HG02938 (cell line): ENCODE measurements around the gene TCF12.

Experiments
- ATAC-seq: cut with Tn5 transposase; IDR thresholded peaks from one replicate; pipeline ENCODE4 v1.9.1; 2021; ENCODE audit warnings: mild to moderate bottlenecking, moderate library complexity; ENCODE audit not compliant: unreplicated experiment

TCF12 gene

DNA sequence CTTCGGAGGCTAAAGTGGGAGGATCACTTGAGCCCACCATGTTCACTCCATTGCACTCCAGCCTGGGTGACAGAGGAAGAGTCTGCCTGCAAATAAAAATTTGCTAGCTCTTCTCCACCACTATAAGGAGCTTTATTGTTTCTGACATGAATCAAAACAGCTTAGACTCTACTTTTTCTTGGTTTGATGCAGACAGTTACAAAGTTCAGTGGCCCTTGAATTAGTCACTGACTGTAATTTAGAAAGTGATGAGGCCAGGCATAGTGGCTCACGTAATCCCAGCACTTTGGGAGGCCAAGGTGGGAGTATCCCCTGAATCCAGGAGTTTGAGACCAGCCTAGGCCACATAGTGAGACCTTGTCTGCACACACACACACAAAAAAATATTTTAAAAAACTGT, 285.5 kb downstream of the TCF12 start:
- ATAC-seq: no peak

DNA sequence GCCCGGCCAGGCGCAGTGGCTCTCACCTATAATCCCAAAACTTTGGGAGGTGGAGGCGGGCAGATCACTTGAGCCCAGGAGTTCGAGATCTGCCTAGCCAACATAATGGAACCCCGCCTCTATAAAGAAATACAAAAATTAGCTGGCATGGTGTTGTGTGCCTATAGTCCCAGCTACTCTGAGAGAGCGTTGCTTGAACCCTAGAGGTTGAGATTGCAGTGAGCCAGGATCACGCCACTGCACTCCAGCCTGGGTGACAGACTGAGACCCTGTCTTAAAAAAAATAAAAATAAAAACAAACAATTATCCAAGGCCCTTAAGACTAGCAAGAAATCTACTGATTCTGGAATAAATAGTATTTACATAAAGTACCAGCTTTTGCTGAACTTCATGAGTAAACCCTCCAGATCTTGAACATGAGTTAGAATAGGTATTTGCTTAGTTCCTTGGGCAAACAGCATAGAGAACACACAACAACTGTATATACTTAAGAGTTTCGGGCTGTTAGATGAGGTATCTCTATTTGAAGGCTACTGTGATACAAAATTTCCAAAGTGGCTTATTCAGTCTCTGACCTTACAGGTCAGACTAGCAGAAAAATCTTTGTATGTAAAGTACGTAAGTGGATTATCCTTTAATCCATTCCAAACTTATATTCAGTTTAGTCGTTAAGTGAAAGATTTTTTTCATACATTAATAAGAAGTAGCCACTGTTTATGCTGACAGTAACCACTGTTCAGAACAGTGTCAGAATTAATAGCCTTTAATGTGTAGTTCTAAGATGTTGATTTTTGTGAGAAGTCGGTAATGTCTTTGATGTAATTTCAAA, 286.8 kb downstream of the TCF12 start:
- no peak for ATAC-seq

DNA sequence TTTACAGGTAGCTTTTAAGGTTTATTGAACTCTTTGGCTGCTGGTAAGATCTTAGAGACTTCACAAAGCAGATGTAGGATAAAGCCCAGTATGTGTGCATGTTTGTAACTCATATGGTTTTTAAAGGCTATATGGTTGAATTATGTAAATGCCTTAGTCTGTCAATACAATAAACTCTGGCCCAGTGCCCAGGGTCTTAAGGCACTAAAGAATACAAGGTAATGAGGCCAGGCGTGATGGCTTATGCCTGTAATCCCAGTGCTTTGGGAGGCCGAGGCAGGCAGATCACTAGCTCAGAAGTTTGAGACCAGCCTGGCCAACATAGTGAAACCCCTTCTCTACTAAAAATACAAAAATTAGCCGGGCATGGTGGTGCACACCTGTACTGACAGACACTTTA, 287.6 kb downstream of the TCF12 start:
- ATAC-seq: no peak

DNA sequence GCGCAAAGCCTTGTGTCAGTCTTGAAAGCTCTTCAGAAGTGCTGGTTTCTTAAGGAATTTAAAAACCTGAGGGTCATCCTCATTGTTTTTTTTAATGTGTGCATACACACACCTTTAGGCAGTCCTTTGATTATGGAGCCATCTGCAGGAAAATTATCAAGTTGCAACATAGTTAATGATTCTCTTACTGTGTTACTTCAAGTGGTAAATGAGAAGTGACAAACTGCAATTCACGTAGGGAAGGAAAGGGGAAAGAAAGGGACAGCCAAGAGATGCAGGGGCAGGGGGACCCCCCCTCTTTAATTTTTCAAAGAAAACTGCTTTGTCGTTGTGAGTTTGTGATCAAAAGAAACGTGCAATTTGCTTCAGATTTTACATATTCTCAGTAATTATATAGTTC, 295.4 kb downstream of the TCF12 start:
- no peak for ATAC-seq

DNA sequence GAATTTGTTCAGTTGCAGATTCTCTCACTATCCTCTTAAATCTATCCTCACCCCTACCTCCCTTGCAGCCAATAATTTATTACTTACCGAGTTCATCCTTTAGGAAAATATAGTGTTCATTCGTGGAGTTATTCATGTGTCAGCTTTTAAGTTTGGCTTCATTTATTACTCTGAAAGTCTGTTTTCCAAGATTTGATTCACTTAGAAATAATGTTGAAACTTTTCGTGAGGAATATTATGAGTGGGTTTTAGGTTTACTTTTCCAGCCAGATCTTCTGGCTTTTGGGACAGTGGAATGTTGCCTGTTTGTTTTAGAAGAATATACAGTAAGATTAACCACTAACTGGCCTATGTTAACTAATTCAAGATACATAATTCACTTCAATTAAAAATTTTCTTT, 296.9 kb downstream of the TCF12 start:
- ATAC-seq: no peak

DNA sequence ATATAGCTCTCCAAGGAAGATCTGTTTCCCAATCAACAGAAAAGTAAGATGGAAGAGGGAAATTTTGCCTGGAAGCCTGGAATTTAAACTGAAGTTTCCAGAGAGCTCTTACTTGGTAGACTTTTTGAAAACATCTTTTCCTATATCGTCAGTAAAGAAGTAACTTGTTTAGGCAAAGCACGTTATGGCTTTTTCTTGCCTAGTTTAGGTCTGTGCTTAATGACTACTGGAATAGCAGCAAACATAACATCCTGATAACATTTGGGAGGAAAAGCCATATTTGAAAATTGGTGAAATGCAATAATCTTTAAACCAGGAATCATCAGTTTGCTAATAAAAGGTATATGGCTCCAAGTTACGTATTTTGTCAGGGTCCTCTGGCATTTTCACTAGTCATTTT, 297.4 kb downstream of the TCF12 start:
- no peak for ATAC-seq

DNA sequence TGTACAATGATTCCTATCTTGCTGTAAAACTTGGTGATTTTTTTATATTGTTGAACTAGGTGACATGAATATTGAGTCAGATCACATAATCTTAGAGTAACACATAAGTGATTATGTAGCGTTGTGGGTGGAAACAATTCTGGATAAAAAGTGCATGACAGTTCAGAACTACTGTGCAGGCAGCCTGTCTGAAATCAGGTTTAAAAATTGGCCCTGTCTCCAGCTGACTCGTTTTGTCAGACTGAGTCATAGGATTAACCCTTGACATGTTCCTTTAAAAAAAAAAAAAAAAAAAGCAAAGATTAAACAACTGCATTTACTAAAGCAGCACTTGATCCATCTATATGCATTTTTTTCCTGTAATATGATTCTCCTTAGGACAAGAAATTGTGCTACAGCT, 297.8 kb downstream of the TCF12 start:
- ATAC-seq: no peak

DNA sequence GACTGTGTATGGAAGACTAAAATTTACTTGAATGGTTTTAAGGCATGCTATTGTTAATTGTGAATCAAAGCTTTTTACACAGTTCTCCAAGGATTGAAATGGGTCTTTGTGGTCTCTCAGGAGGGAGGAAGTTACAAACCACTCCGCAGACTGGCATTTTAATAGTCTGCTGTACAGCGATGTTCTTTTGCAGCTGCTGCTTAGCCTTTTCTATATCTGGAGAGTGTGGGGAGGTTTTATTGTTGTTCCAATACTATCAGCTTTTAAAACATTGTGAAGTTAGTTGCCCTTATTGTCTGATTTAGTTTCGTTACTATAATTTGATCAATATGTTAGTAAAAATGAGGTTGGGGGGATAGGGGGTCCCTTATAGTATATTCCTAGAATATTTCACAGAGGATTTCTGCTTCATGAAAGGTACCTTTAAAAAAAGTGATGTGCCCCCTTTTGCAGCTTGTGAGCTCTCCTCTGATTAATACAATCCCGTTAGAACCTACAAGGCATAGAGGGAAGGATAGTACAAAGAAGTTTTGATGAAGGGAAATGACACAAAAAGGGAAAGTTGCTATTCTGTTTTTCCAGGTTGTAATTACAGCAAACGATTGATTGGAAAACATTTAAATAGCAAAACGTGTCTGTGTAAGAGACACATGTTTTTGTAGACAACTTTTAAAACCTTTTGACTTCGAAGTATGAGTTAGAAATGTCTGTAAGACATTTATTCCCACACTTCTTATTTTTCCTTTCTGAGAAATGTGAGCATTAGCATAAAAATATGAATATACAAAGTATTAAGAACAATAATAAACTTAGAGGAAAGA, 299.5 kb downstream of the TCF12 start:
- ATAC-seq: no peak

DNA sequence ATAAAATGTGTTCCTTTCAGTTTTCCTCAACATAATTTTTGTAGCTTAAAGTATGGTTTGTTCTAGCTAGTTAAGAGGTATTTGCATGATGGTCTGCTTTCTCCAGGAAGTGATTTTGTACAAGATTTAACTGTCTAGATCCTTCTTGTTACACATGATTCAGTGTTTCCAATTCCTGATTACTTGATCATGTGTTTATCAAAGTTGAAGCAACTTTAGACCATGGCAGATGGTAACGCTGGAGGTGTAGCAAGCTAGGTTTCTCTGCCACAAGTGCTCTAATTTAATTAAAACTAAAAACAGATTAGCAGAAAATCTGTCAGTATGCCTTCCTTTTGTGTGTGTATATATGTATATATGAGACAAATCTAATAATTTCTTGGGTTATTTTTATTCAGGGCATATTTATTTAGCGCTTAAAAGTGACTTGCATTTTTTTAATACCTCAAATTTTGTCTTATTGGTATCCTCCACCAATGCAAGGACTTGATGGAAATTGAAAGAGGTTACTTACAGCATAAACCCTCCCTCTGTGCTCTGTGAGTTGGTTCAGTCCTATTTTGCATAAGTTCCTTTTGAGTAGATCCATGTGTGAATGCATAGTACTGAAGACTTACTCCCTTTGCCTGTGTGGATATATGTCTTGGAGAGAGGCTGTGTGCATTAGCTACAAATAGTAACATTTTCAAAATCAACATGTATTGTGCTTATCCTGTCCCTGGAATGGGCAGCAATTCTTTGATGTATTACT, 300.6 kb downstream of the TCF12 start:
- no peak for ATAC-seq

DNA sequence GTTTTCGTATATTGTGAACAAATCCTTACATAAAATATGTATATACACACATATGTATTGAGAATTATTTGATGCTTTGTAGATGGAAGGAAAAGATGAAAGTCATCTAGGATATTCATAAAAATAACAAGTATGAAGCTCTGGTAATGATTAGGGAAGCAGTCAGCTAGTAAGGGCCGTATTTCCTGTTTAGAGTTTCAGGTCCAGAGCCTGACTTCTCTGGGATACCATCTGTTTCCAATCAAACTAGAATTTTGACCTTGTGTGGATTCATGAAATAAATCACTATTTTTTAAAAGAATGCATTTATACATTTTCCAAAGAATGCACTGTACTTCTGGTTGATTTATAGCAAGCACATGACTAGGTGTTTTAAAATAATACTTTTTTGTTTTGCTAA, 301.8 kb downstream of the TCF12 start:
- ATAC-seq: no peak

DNA sequence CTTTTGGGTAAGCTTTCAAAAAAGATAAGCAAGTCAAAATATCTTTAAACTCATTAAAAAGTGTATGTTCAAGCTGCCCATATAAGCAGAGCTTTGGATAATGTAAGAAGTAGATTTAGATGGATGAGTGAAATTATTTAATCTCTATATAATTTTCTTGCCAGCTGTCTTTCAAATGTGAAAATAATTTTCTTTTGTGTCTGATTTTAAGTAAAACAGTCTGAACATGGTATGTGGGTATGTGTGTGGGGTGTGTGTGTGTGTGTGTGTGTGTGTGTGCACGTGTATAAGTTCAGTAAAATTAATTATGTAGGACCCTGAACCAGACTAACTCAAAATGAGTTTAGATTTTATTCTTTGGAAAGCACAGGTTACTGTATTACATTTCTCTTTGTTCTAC, 302.7 kb downstream of the TCF12 start:
- no peak for ATAC-seq

DNA sequence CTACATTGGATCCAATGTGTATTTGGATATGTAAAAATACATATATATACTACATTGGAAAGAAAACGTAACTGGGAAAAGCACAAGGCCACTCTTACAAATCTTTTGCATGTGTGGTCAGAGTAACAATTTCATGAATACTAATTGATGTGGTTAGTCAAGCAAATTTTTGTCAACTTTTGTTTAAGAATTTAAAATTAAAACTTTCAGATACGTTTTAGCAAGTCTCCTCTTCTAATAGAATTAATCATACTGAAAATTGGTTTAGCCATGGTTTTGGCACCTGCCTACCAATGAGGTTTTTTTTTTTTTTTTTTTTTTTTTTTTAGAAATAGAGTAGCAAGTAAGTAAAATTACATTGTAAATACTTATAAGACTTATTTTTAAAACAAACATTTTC, 304.9 kb downstream of the TCF12 start:
- no peak for ATAC-seq

DNA sequence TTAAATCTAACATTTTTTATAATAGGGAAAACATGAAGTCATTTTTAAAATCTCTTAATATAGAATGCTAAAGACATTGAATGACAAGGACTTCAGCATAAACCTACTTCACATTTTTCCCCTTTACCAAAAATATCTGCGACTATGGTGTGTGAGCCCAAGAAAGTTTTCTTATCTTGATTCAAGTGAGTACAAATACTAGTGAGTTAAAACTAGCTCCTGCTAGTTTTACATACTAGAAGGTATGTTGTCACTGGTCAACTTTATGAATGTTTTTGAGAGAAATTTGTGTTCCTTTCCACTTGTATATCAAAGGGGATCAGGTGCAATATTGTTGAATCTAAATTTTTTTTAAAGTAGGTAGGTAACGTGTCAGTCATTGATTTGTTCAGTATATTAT, 305.4 kb downstream of the TCF12 start:
- no peak for ATAC-seq

DNA sequence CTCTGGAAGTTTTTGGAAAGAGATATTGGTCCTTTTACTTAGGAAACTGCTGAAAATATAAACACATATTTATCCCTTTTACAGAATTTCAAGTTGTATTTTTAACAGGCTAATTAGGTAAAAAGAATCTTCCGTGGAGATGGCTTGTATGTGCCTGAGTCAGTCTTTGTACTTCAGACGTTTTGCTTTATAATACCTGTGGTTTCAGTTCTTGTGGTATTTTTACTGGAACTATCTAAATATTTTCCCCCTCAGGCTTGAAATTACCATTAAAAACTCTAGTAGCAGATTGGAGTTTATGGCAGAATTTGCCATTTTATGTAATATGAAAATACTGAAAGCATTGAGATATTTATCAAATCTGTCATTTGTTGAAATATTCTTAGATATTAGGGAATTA, 306.2 kb downstream of the TCF12 start:
- no peak for ATAC-seq

DNA sequence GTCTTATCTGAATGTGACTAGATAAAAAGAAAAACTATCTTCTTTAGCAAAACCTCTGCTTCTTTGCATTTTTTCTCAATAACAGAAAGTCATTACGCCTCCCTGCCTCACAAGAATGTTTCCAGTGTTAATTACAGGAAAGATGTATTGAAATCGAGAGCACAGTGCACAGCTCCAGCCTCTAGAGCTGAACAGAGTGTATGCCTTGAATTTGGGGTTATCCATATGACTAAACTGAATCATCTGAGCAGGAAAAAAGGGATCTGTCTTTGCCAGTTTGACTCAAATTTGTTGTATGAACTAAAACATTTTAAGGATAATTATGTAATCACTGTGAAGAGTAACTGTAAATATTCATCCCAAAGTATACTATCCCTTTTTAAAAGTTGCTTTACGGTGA, 308.7 kb downstream of the TCF12 start:
- ATAC-seq: no peak

DNA sequence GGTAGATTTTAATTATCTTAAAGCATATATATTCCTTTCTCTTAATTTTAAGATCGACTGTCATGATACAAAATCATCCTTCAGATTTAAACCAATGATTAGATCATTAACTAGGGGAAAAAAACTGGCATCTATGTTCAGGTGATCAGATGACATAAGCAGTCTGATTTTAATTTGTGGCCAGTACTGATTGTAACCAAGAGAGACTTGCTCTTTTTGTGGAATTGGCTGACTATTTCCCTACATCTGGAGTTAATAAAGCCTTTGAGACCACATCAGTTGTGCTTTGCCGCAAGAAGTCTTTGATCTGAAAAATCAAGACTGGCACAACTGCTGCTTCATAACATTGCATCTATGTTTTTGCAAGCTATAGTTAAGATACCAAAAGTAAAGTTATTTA, 309.5 kb downstream of the TCF12 start:
- ATAC-seq: no peak

DNA sequence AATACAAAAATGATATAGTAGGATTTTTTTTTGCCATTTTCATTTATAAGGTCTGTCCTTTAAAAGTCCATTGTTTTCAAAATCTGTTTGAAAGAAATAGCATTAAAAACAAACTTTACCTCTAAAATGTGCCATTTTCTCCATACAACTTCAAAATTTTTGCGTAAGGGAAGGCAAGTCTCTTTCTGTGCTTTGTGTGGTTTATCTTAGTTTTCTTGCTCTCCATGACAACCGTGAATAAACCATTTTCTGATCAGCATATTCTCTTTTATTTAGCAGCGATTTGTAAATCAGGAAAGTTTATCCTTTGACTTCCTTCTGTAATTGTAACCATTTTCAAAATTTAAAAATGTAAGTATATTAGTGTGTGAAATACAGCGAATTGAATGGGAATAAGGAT, 310.0 kb downstream of the TCF12 start:
- ATAC-seq: no peak

DNA sequence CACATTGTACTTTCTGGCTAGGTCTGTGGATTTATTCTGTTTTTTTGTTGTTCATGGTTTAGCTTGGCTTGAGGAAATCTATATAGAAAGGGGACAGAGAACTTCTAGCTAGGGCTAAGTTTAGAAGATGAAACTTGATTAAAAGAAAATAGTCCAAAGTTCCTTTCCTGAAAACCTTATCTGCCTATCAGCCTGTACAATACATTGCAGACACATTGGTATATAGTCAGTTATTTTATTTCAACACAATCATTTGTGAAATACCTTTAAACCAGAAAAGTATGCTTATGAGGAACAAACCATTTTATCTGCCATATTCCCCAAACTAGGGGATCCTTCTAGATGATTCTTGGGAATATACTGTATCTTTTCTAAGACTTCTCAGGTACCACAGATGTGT, 310.6 kb downstream of the TCF12 start:
- no peak for ATAC-seq

DNA sequence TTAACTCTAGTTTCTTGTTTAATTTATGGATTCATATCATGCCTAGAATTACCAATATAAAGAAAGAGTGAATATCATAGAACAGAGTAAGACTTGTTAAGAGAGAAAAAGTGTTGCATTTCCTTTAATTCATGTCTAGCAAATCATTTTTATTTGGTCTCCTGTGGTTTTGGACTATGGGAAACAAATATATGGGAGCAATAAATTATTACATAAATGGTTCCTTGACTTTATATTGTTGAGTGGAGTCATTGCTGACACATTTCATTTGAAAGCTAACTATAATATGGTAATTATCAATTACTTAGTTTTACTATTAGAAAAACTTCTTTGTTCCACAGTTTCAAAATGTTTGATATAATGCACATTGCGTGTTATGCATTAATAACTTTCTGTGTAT, 313.1 kb downstream of the TCF12 start:
- ATAC-seq: no peak

DNA sequence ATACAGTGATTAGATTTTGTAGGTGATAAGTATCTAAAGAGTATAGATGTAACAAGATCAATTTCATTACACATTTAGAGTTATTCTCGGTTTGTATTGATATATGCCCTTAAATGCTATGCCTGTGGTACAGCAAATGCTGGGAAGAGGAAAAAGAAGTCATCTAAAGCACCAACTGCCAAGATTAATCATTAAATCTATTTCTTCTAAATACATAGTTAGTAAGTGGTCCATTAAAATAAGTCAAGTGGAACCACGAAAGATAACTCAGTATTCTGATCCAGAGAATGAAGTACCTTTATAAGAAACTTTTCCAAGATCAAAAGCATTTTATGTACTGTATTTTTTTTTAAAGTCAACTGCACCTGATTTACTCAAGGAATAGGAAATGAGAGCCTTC, 315.7 kb downstream of the TCF12 start:
- ATAC-seq: no peak

DNA sequence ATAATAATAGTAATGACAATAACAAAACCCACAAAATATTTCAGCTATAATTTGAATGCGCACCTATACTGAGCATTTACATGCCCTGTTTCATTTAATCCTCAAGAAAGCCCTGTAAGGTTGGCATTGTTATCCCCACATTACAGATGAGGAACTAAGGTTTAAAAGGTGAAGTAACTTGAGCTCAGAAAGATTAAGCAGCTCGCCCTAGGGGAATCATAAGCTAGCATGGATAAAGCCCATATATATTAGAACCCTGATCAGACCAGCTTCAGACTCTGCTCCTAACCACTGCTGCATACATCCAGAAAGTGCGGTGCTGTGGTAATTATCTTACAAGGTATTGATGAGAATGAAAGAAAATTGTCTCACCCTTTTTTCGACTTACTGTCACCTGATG, 316.7 kb downstream of the TCF12 start:
- ATAC-seq: no peak

DNA sequence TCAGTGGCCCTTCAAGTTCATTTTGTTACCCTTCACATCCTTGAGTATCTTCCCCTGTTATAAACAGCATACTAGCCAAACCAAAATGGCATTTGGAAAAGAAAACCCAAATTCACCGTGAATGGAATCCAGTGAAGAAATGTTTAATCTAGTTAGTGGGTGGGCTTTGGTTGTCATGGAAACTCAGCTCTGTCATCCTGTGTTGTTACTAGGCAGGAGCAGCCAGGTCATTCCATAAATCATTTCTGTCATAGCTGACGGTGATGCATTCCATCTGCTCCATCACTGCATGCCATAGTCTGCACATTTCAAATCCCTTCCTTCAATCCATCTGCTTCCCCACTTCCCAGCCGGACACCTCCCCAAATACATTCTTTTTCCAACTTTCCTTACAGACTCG, 317.4 kb downstream of the TCF12 start:
- no peak for ATAC-seq
